Large intestine (tissue), 3 donors: Measurements from ENCODE around the gene MDM4. TPM values are rescaled to one million over a fixed set of nuclear protein-coding genes. Genes with fewer than 3 reads are reported as not detected.
"Not testable (repeated sequence)": the region's sequence is repeated elsewhere in the genome, so short reads cannot be mapped to it uniquely, and the experiment has no call there.

Source experiments
- DNase-seq, 2 donors: peaks; one replicate each; pipeline versions ENCODE4 v3.0.0 to v3.0.0-alpha.2; 2013
- H3K27ac ChIP-seq: one replicate; pipeline ENCODE4 v1.5.1; 2013; ENCODE audit warnings: low read length
- H3K27me3 ChIP-seq: 2 replicates; pipeline ENCODE4 v1.6.1; 2013; ENCODE audit warnings: low read length; ENCODE audit not compliant: control insufficient read depth, insufficient read depth
- H3K36me3 ChIP-seq: 2 replicates; pipeline ENCODE4 v1.6.1; 2013; ENCODE audit warnings: low read length; ENCODE audit not compliant: control insufficient read depth, insufficient read depth
- H3K4me1 ChIP-seq: one replicate; pipeline ENCODE4 v1.6.1; 2013; ENCODE audit warnings: low read length; ENCODE audit not compliant: control insufficient read depth, insufficient read depth
- H3K4me3 ChIP-seq: one replicate; pipeline ENCODE4 v1.5.1; 2013; ENCODE audit warnings: low read length
- H3K9me3 ChIP-seq: one replicate; pipeline ENCODE4 v1.6.1; 2013; ENCODE audit warnings: mild to moderate bottlenecking, low read depth, low read length, moderate library complexity; ENCODE audit not compliant: control insufficient read depth
- WGBS: methylation state at CpG from one replicate; pipeline ENCODE4 v1.1.5; 2013; ENCODE audit warnings: low lambda C conversion rate; ENCODE audit not compliant: insufficient coverage; 5-methylcytosine and 5-hydroxymethylcytosine counted together
- polyA plus RNA-seq: library from polyadenylated mRNA; unstranded; fragments of 120-200 nt; gene quantifications from one replicate; pipeline ENCODE4 v1.2.1, GENCODE V29; 2013

The MDM4 gene
- polyA plus RNA-seq, 1 donor: 40.1 TPM

- no peaks in the 10 kb centered on the region for H3K9me3 ChIP-seq
- no peak overlapping the region for H3K27ac ChIP-seq
- no peaks in the 10 kb centered on the region for H3K4me1 ChIP-seq
- no CpG with 5 or more reads among the region's 15 CpGs for WGBS
- no peak overlapping the region for H3K4me3 ChIP-seq
- no peaks in the 10 kb centered on the region for H3K36me3 ChIP-seq
- no peak for DNase-seq
- no peaks in the 10 kb centered on the region for H3K27me3 ChIP-seq
Measured at GRCh38 chr1:204513117-204513716, 3.0 kb upstream of the MDM4 start.

- DNase-seq: no peak
- no peak overlapping the region for H3K4me3 ChIP-seq
- no peaks in the 10 kb centered on the region for H3K4me1 ChIP-seq
- H3K36me3 ChIP-seq: peaks cover 13% of the 10 kb centered on the region
- no peak overlapping the region for H3K27ac ChIP-seq
- H3K27me3 ChIP-seq: no peaks in the 10 kb centered on the region
- WGBS: 100% methylated on average over 1 of the region's 2 CpGs
- no peaks in the 10 kb centered on the region for H3K9me3 ChIP-seq
Measured at GRCh38 chr1:204514828-204515227, 1.4 kb upstream of the MDM4 start.

GRCh38 chr1:204517382-204517781 is 1.2 kb downstream of the MDM4 start:
- H3K27ac ChIP-seq, H3K4me1 ChIP-seq, H3K9me3 ChIP-seq, DNase-seq, H3K27me3 ChIP-seq: not testable (repeated sequence)
- H3K4me3 ChIP-seq: peak overlapping the region; percentile 96
- peaks cover 15% of the 10 kb centered on the region for H3K36me3 ChIP-seq
- WGBS: no CpG with 5 or more reads among the region's 19 CpGs

- Histone ChIP-seq H3K4me1 (no peaks in the 10 kb centered on the region), H3K27ac (no peak overlapping the region)
- no CpG with 5 or more reads among the region's 5 CpGs for WGBS
Measured at GRCh38 chr1:204520834-204521709, 4.9 kb downstream of the MDM4 start.

GRCh38 chr1:204521941-204522521 is 5.8 kb downstream of the MDM4 start:
- not testable (repeated sequence) for H3K9me3 ChIP-seq, DNase-seq, H3K4me3 ChIP-seq, H3K27me3 ChIP-seq, H3K4me1 ChIP-seq, H3K27ac ChIP-seq
- peaks cover 36% of the 10 kb centered on the region for H3K36me3 ChIP-seq
- 100% methylated on average over 1 of the region's 5 CpGs for WGBS

More at GRCh38 chr1:204520834-204521709, 4.9 kb downstream of the MDM4 start:
- peaks cover 28% of the 10 kb centered on the region for H3K36me3 ChIP-seq
- peaks cover 3% of the 10 kb centered on the region for H3K9me3 ChIP-seq
- no peaks in the 10 kb centered on the region for H3K27me3 ChIP-seq
- H3K4me3 ChIP-seq: no peak overlapping the region
- no peak for DNase-seq

GRCh38 chr1:204523605-204524215 is 7.5 kb downstream of the MDM4 start:
- Histone ChIP-seq H3K9me3 (peaks cover 3% of the 10 kb centered on the region), H3K27ac (no peak overlapping the region)
- 69% methylated on average over 3 of the region's 9 CpGs for WGBS

GRCh38 chr1:204524986-204525385 is 8.8 kb downstream of the MDM4 start:
- Histone ChIP-seq H3K27me3 (no peaks in the 10 kb centered on the region), H3K9me3 (peaks cover 3% of the 10 kb centered on the region), H3K27ac (no peak overlapping the region), H3K4me1 (no peaks in the 10 kb centered on the region), H3K4me3 (no peak overlapping the region), H3K36me3 (peaks cover 47% of the 10 kb centered on the region)
- WGBS: no CpG with 5 or more reads among the region's 3 CpGs
- DNase-seq: no peak

More at GRCh38 chr1:204523605-204524215, 7.5 kb downstream of the MDM4 start:
- H3K36me3 ChIP-seq: peaks cover 43% of the 10 kb centered on the region
- H3K4me1 ChIP-seq: no peaks in the 10 kb centered on the region
- H3K4me3 ChIP-seq: no peak overlapping the region
- H3K27me3 ChIP-seq: no peaks in the 10 kb centered on the region
- DNase-seq: peak in 1 of 2 donors; percentile 13

GRCh38 chr1:204528241-204528640 is 12.0 kb downstream of the MDM4 start:
- Histone ChIP-seq H3K36me3 (peaks cover 67% of the 10 kb centered on the region), H3K4me3 (no peak overlapping the region), H3K27me3 (no peaks in the 10 kb centered on the region), H3K9me3 (peaks cover 3% of the 10 kb centered on the region), H3K4me1 (no peaks in the 10 kb centered on the region), H3K27ac (no peak overlapping the region)
- no CpG with 5 or more reads among the region's 5 CpGs for WGBS
- no peak for DNase-seq

GRCh38 chr1:204528677-204529076 is 12.5 kb downstream of the MDM4 start:
- no peak for DNase-seq
- H3K36me3 ChIP-seq: peaks cover 66% of the 10 kb centered on the region
- no peak overlapping the region for H3K4me3 ChIP-seq
- H3K27ac ChIP-seq: no peak overlapping the region
- no peaks in the 10 kb centered on the region for H3K4me1 ChIP-seq
- H3K27me3 ChIP-seq: no peaks in the 10 kb centered on the region
- WGBS: no CpG with 5 or more reads among the region's 8 CpGs
- H3K9me3 ChIP-seq: no peaks in the 10 kb centered on the region

- H3K4me3 ChIP-seq: no peak overlapping the region
- DNase-seq: peak in 1 of 2 donors; percentile 39
- H3K4me1 ChIP-seq: no peaks in the 10 kb centered on the region
- no peak overlapping the region for H3K27ac ChIP-seq
- H3K27me3 ChIP-seq: no peaks in the 10 kb centered on the region
- H3K9me3 ChIP-seq: no peaks in the 10 kb centered on the region
- no CpG with 5 or more reads among the region's 7 CpGs for WGBS
- peaks cover 67% of the 10 kb centered on the region for H3K36me3 ChIP-seq
Measured at GRCh38 chr1:204529371-204529895, 13.2 kb downstream of the MDM4 start.
